ENCODE data around the gene DOK5.

DOK5 gene

DNA sequence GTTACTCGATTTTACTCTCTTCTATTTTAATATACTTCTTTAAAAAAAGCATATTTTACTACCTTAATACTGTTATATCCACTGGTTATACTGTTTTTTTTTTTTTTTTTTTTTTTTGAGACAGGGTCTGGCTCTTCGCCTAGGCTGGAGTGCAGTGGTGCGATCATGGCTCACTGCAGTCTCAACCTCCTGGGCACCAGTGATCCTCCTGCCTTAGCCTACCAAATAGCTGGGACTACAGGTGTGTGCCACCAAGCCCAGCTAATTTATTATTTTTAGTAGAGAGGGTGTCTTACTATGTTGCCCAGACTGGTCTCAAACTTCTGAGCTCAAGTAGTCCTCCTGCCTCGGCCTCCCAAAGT is 170.7 kb downstream of the DOK5 start:
- DNase-seq = no peak
- Histone ChIP-seq H2AFZ (ENCODE audit: low read length) (no peak overlapping the region), H3K4me1 (ENCODE audit: low read length) (0 out of 2 replicates have a peak, but pooled peaks cover 5% of the 10 kb centered on the region), H3F3A (ENCODE audit: insufficient read depth, low read length) (no peaks in the 10 kb centered on the region), H3K9me2 (replicated peaks; ENCODE audit: insufficient read depth, low read length) (no peaks in the 10 kb centered on the region), H3K9me3 (replicated peaks; ENCODE audit: insufficient read depth, low read length) (no peaks in the 10 kb centered on the region), H3K4me2 (ENCODE audit: low read depth, low read length) (no peak overlapping the region), H3K27ac (ENCODE audit: low read length) (no peak overlapping the region), H4K20me1 (ENCODE audit: insufficient read depth, low read length) (no peaks in the 10 kb centered on the region), H3K27me3 (replicated peaks; ENCODE audit: insufficient read depth, low read length) (no peaks in the 10 kb centered on the region), H3K9ac (ENCODE audit: low read length) (no peak overlapping the region), H3K36me3 (replicated peaks; ENCODE audit: insufficient read depth, low read length) (no peaks in the 10 kb centered on the region), H3K79me2 (ENCODE audit: low read length) (no peaks in the 10 kb centered on the region), H3K4me3 (ENCODE audit: low read length) (no peak overlapping the region)
- no peak for TF ChIP-seq EZH2phosphoT487 (IDR thresholded peaks at IDR 0.05; ENCODE audit: low read length)
- TF ChIP-seq, protein P1, sequence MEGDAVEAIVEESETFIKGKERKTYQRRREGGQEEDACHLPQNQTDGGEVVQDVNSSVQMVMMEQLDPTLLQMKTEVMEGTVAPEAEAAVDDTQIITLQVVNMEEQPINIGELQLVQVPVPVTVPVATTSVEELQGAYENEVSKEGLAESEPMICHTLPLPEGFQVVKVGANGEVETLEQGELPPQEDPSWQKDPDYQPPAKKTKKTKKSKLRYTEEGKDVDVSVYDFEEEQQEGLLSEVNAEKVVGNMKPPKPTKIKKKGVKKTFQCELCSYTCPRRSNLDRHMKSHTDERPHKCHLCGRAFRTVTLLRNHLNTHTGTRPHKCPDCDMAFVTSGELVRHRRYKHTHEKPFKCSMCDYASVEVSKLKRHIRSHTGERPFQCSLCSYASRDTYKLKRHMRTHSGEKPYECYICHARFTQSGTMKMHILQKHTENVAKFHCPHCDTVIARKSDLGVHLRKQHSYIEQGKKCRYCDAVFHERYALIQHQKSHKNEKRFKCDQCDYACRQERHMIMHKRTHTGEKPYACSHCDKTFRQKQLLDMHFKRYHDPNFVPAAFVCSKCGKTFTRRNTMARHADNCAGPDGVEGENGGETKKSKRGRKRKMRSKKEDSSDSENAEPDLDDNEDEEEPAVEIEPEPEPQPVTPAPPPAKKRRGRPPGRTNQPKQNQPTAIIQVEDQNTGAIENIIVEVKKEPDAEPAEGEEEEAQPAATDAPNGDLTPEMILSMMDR (IDR thresholded peaks at IDR 0.05; ENCODE audit: low read length) = no peak
- no peak for TF ChIP-seq EZH2 (optimal IDR thresholded peaks at IDR 0.05; ENCODE audit: low read depth, low read length)

DNA sequence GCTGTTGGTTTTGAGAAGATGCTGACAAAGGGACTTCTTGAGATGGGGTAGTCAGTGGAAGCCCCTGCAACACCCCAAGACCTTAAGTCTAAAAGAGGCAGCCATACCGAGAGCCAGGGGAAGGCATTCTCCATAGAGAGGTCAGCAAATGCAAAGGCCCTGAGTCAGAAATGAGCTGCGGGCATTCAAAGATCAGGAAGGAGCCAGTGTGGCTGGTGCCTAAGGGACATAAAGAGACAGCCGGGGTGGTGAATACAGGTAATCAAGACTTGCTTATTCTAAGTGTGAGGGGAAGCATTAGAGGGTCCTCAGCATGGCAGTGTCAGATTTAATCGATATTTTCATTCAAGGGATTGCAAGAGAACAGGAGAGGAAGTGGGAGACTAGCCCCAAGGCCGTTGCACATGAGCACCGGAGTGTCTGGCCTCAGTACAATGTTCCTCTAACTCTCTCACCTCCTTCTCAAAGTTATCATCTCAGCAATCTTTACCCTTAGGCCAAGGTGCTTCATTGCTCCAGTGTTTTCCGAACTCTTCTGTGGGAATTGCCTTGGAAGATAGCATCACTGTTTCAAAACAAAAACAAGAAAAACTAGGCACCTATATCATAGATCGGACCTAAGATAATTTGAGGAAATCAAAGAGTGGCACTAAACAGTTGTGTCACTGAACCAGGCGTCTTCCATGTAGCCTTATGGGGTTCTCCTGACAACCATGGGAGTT is 173.2 kb downstream of the DOK5 start:
- Histone ChIP-seq H2AFZ (ENCODE audit: low read length) (no peak overlapping the region), H3K27ac (ENCODE audit: low read length) (no peak overlapping the region), H3K9me2 (replicated peaks; ENCODE audit: insufficient read depth, low read length) (no peaks in the 10 kb centered on the region), H3K79me2 (ENCODE audit: low read length) (no peaks in the 10 kb centered on the region), H3K4me3 (ENCODE audit: low read length) (no peak overlapping the region), H3K4me2 (ENCODE audit: low read depth, low read length) (no peak overlapping the region), H3K4me1 (ENCODE audit: low read length) (0 out of 2 replicates have a peak, but pooled peaks cover 5% of the 10 kb centered on the region), H3F3A (ENCODE audit: insufficient read depth, low read length) (no peaks in the 10 kb centered on the region), H3K9ac (ENCODE audit: low read length) (no peak overlapping the region), H3K36me3 (replicated peaks; ENCODE audit: insufficient read depth, low read length) (no peaks in the 10 kb centered on the region), H3K27me3 (replicated peaks; ENCODE audit: insufficient read depth, low read length) (no peaks in the 10 kb centered on the region), H4K20me1 (ENCODE audit: insufficient read depth, low read length) (no peaks in the 10 kb centered on the region), H3K9me3 (replicated peaks; ENCODE audit: insufficient read depth, low read length) (no peaks in the 10 kb centered on the region)
- no peak for DNase-seq
- TF ChIP-seq EZH2 (optimal IDR thresholded peaks at IDR 0.05; ENCODE audit: low read depth, low read length) (no peak), EZH2phosphoT487 (IDR thresholded peaks at IDR 0.05; ENCODE audit: low read length) (no peak)
- TF ChIP-seq, protein P1 (IDR thresholded peaks at IDR 0.05; ENCODE audit: low read length) = no peak

DNA sequence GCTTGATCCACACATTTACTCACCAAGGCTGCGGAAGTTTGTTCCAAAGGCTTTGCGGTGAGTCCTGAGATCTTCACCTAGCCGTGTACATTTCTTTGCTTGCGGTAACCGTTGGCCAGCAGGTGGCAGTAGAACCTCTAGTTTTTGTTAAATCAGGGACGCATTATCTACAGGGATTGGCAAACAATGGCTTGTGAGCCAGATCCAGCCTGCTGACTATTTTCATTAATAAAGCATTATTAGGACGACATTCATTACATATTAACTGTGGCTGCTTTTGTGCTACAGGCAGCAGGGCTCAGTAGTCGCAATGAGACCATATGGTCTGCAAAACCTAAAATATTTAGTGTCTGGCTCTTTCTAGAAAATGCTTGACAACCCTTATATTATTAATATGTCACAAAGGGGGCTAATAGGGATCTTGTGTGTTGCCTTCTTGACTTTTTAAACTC is 174.1 kb downstream of the DOK5 start:
- H3F3A ChIP-seq (ENCODE audit: insufficient read depth, low read length) = no peaks in the 10 kb centered on the region
- H3K9ac ChIP-seq (ENCODE audit: low read length) = no peak overlapping the region
- no peaks in the 10 kb centered on the region for H4K20me1 ChIP-seq (ENCODE audit: insufficient read depth, low read length)
- H3K4me2 ChIP-seq (ENCODE audit: low read depth, low read length) = no peak overlapping the region
- no peaks in the 10 kb centered on the region for H3K79me2 ChIP-seq (ENCODE audit: low read length)
- DNase-seq = peak; percentile 80
- H3K36me3 ChIP-seq (replicated peaks; ENCODE audit: insufficient read depth, low read length) = no peaks in the 10 kb centered on the region
- peak overlapping the region; percentile 4; the same call in 1 of the 2 replicates for H2AFZ ChIP-seq (ENCODE audit: low read length)
- H3K27ac ChIP-seq (ENCODE audit: low read length) = no peak overlapping the region
- TF ChIP-seq, protein P1 (IDR thresholded peaks at IDR 0.05; ENCODE audit: low read length) = peak; percentile 79
- TF ChIP-seq EZH2 (optimal IDR thresholded peaks at IDR 0.05; ENCODE audit: low read depth, low read length) = no peak
- no peak for TF ChIP-seq EZH2phosphoT487 (IDR thresholded peaks at IDR 0.05; ENCODE audit: low read length)
- H3K9me3 ChIP-seq (replicated peaks; ENCODE audit: insufficient read depth, low read length) = no peaks in the 10 kb centered on the region
- no peak overlapping the region for H3K4me3 ChIP-seq (ENCODE audit: low read length)
- 0 out of 2 replicates have a peak, but pooled peaks cover 5% of the 10 kb centered on the region for H3K4me1 ChIP-seq (ENCODE audit: low read length)
- H3K9me2 ChIP-seq (replicated peaks; ENCODE audit: insufficient read depth, low read length) = no peaks in the 10 kb centered on the region
- H3K27me3 ChIP-seq (replicated peaks; ENCODE audit: insufficient read depth, low read length) = no peaks in the 10 kb centered on the region
